ENCODE data around the gene FER1L5.
"Not testable (repeated sequence)": the region's sequence is repeated elsewhere in the genome, so short reads cannot be mapped to it uniquely, and the experiment has no call there.

FER1L5 gene

GRCh38 chr2:96648306-96648930 lies 5.9 kb downstream of the FER1L5 start:
- TF ChIP-seq, protein P1, sequence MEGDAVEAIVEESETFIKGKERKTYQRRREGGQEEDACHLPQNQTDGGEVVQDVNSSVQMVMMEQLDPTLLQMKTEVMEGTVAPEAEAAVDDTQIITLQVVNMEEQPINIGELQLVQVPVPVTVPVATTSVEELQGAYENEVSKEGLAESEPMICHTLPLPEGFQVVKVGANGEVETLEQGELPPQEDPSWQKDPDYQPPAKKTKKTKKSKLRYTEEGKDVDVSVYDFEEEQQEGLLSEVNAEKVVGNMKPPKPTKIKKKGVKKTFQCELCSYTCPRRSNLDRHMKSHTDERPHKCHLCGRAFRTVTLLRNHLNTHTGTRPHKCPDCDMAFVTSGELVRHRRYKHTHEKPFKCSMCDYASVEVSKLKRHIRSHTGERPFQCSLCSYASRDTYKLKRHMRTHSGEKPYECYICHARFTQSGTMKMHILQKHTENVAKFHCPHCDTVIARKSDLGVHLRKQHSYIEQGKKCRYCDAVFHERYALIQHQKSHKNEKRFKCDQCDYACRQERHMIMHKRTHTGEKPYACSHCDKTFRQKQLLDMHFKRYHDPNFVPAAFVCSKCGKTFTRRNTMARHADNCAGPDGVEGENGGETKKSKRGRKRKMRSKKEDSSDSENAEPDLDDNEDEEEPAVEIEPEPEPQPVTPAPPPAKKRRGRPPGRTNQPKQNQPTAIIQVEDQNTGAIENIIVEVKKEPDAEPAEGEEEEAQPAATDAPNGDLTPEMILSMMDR (conservative IDR thresholded peaks at IDR 0.05; ENCODE audit: low read depth), result no peak
- H3K27ac ChIP-seq, result no peak overlapping the region
- ChIA-PET CTCF (interaction anchor here (0.7 kb wide), 1 partner anchor 152 kb away, joined by 4 read pairs; no protein-coding TSS in a partner anchor), POLR2A (ENCODE audit: low non-redundant PET) (no interaction called here)
- no peak for DNase-seq (ENCODE audit: low spot score)

- ChIA-PET CTCF (no interaction called here), POLR2A (ENCODE audit: low non-redundant PET) (no interaction called here)
Observed at GRCh38 chr2:96649342-96649741, 6.8 kb downstream of the FER1L5 start.

DNA sequence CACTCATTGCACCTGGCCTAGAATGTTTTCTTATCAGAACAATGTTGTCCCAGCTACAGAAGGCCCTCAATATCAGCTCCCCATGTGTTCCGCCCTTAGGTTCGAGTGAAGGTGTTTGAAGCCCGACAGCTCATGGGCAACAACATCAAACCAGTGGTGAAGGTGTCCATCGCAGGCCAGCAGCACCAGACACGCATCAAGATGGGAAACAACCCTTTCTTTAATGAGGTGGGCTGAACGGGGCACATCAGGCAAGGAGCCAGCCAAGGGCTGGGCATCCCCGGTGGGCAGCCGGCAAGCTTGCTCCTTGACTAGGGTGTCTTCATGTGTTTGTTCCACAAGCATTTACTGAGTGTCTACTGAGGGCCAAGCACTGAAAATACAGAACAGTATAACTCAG lies 9.2 kb downstream of the FER1L5 start:
- ChIA-PET CTCF (no interaction called here), POLR2A (ENCODE audit: low non-redundant PET) (no interaction called here)
- TF ChIP-seq, protein P1 (conservative IDR thresholded peaks at IDR 0.05; ENCODE audit: low read depth), result no peak
- H3K27ac ChIP-seq, result no peak overlapping the region
- no peak for DNase-seq (ENCODE audit: low spot score)

More at GRCh38 chr2:96649342-96649741, 6.8 kb downstream of the FER1L5 start:
- TF ChIP-seq, protein P1 (conservative IDR thresholded peaks at IDR 0.05; ENCODE audit: low read depth), result no peak
- H3K27ac ChIP-seq, result no peak overlapping the region
- no peak for DNase-seq (ENCODE audit: low spot score)

DNA sequence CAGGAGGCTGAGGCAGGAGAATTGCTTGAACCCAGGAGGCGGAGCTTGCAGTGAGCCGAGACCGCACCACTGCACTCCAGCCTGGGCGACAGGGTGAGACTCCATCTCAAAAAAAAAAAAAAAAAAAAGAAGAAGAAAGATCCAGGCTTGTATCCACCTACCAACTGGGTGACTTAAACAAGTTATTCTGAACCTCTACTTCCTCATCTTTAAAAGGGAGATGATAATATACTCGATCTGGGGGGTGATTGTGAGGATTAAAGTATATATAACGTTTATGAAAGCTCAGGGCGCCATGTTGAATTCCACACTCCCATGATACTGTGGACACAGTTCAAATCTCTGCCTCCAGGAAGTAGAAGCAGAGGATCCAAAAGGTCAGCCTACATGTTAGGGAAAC lies 12.2 kb downstream of the FER1L5 start:
- CTCF ChIA-PET, H3K27ac ChIP-seq: not testable (repeated sequence)

GRCh38 chr2:96655526-96655925 lies 13.0 kb downstream of the FER1L5 start:
- TF ChIP-seq, protein P1 (conservative IDR thresholded peaks at IDR 0.05; ENCODE audit: low read depth), result no peak
- no peak for DNase-seq (ENCODE audit: low spot score)
- ChIA-PET POLR2A (ENCODE audit: low non-redundant PET) (no interaction called here), CTCF (no interaction called here)
- H3K27ac ChIP-seq, result no peak overlapping the region

More for the DNA sequence above, 12.2 kb downstream of the FER1L5 start:
- POLR2A ChIA-PET (ENCODE audit: low non-redundant PET); DNase-seq (ENCODE audit: low spot score): not testable (repeated sequence)

DNA sequence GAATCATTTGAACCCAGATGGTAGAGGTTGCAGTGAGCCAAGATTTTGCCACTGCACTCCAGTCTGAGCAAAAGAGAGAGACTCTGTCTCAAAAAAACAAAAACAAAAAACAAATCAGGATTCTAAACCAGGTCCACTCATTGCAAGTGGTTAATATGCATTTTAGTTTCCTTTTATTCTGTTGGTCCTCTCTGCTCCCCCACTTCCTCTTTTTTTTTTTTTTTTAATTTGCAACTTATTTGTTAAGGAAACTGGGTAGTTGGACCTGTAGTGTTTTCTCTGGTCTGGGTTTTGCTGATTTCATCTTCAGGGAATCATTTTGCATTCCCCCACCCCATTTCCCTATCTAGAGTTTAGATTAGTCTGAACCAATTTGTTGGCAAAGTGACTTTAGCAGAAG lies 14.0 kb downstream of the FER1L5 start:
- H3K27ac ChIP-seq, result no peak overlapping the region
- ChIA-PET POLR2A (ENCODE audit: low non-redundant PET) (no interaction called here), CTCF (interaction anchor here (0.6 kb wide), 1 partner anchor 222 kb away, joined by 3 read pairs; no protein-coding TSS in a partner anchor)
- TF ChIP-seq, protein P1 (conservative IDR thresholded peaks at IDR 0.05; ENCODE audit: low read depth), result no peak
- DNase-seq (ENCODE audit: low spot score), result no peak

DNA sequence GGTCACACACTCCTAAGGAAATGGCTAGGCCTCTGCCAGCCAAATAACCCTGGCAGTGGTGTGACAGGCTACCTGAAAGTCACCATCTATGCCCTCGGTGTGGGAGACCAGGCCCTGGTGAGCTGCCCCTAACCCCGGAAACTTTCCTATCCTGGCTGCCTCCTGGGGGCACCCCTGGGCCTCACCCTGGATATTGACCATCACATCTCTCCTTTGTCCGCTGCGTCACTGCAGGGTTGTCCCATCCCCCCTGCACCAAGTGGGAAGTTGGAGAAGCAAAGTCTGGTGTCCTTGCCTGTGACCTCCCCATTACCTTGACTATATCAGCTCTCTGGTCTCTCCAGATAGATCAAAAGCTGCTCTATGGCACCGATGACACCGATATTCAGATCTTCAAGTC lies 18.8 kb downstream of the FER1L5 start:
- ChIA-PET CTCF (no interaction called here), POLR2A (ENCODE audit: low non-redundant PET) (no interaction called here)
- DNase-seq (ENCODE audit: low spot score), result no peak
- H3K27ac ChIP-seq, result no peak overlapping the region
- TF ChIP-seq, protein P1 (conservative IDR thresholded peaks at IDR 0.05; ENCODE audit: low read depth), result no peak

Measured in RWPE1 (cell line).